Activated naive CD8-positive, alpha-beta T cell treated with anti-CD3 and anti-CD28 coated beads, Interleukin-2, amount 50 U/mL, for 24 hours (primary cell): ENCODE data around the gene DDX60.
"Not testable (repeated sequence)": the region's sequence is repeated elsewhere in the genome, so short reads cannot be mapped to it uniquely, and the experiment has no call there.

Experiments used
- ATAC-seq: fragments of 150-1000 bp; cut with Tn5 transposase; one replicate; pipeline ENCODE4 v1.10.0; 2021
- DNase-seq: peaks from one replicate; pipeline ENCODE4 v3.0.0; 2021
- H3K27ac Mint-ChIP-seq: one replicate; pipeline ENCODE4 v1.8.0; 2021; ENCODE audit warnings: mild to moderate bottlenecking, mixed read lengths
- H3K27me3 Mint-ChIP-seq: one replicate; pipeline ENCODE4 v1.8.0; 2021; ENCODE audit warnings: mixed read lengths
- H3K36me3 Mint-ChIP-seq: one replicate; pipeline ENCODE4 v1.8.0; 2021; ENCODE audit warnings: low read depth, mixed read lengths
- H3K4me1 Mint-ChIP-seq: one replicate; pipeline ENCODE4 v1.8.0; 2021; ENCODE audit warnings: mixed read lengths
- H3K4me3 Mint-ChIP-seq: one replicate; pipeline ENCODE4 v1.8.0; 2021; ENCODE audit warnings: mild to moderate bottlenecking, moderate library complexity, mixed read lengths
- H3K9me3 Mint-ChIP-seq: one replicate; pipeline ENCODE4 v1.8.0; 2021; ENCODE audit warnings: mixed read lengths

DDX60 gene

DNA sequence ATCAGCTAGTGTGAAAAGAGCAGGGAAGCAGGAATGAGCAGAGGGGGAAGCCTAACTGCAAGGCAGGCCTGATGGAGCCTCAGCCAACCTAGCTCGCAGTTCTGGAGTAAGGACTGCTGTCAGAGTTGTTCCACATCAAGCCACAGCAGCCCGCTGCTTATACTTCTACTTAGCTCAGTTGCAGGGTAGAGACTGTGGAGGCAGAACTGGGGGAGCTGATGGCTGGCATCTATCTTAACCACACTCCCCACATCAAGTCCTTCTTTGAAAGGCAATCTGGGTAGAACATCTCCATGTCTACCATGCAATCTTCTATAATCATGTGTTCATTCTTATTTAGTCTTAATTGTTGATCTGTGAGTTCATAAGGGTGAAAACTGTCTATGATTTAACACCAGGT is 46.1 kb downstream of the DDX60 start:
- peaks cover 54% of the 10 kb centered on the region for H3K36me3 Mint-ChIP-seq
- H3K27ac Mint-ChIP-seq: no peak overlapping the region
- H3K4me3 Mint-ChIP-seq: no peak overlapping the region
- DNase-seq: no peak
- peak; percentile 15 for ATAC-seq
- no peaks in the 10 kb centered on the region for H3K27me3 Mint-ChIP-seq
- H3K4me1 Mint-ChIP-seq: peaks cover 3% of the 10 kb centered on the region
- H3K9me3 Mint-ChIP-seq: no peaks in the 10 kb centered on the region

DNA sequence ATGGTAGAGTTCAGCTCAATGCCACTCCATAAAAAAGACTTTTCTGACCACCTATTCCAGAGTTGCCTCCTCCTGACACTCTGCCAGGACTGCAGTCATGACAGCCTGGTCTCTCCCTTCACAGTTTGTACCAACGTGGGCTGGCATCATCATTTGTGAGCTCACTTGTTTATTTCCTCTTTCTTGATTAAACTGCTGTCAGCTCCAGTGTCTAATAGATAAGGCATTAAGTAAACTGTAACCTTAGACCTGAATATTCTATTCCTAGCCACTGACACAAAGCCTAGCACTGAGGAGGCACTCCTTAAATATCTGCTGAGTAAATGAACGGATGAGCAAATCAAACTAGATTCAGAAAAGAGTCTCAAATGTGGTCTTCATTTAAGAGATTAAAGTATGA is 48.7 kb downstream of the DDX60 start:
- no peak overlapping the region for H3K4me3 Mint-ChIP-seq
- ATAC-seq: no peak
- H3K36me3 Mint-ChIP-seq: peaks cover 53% of the 10 kb centered on the region
- DNase-seq: no peak
- H3K9me3 Mint-ChIP-seq: no peaks in the 10 kb centered on the region
- no peaks in the 10 kb centered on the region for H3K27me3 Mint-ChIP-seq
- no peak overlapping the region for H3K27ac Mint-ChIP-seq
- H3K4me1 Mint-ChIP-seq: peaks cover 3% of the 10 kb centered on the region

DNA sequence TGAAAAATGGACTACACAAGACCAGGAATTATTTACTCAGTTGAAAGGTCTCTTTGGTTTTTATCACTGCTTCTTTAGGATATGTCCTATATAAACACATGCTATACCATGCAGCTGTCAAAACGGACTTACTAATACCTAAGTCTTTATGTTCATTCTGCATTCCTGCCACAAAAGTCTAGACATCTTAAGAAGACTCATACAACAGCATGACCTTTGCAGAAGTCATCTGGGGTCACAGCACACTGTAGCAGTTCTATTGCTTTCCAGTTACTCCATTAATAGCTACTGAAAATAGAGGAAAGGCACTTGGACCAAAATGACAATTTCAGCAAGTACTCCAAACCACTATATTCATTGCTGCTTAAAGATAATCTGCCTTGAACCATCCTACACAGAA is 53.2 kb downstream of the DDX60 start:
- no peak overlapping the region for H3K4me3 Mint-ChIP-seq
- peaks cover 3% of the 10 kb centered on the region for H3K4me1 Mint-ChIP-seq
- no peak for DNase-seq
- no peaks in the 10 kb centered on the region for H3K27me3 Mint-ChIP-seq
- H3K9me3 Mint-ChIP-seq: no peaks in the 10 kb centered on the region
- peaks cover 48% of the 10 kb centered on the region for H3K36me3 Mint-ChIP-seq
- no peak overlapping the region for H3K27ac Mint-ChIP-seq
- ATAC-seq: no peak

DNA sequence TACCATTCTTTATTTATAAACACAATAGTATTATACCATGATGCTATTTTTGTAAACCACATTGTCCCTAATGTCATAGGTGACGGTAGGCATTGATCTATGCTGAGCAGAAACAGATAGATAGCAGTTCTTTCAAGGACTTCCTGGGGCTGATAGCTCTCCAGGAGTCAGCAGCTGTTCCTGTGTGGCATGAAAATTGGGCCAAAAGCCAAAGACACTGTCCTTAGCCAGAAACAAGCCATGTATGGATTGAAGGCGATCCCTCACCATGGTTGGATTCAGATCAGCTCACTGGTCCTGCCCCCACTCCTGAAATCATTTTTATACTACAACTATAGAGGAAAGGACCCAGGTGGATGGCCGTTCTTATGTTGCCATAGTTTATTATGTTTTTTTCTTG is 53.6 kb downstream of the DDX60 start:
- no peak overlapping the region for H3K4me3 Mint-ChIP-seq
- no peak overlapping the region for H3K27ac Mint-ChIP-seq
- DNase-seq: no peak
- ATAC-seq: no peak
- H3K27me3 Mint-ChIP-seq: no peaks in the 10 kb centered on the region
- H3K36me3 Mint-ChIP-seq: peaks cover 47% of the 10 kb centered on the region
- peaks cover 3% of the 10 kb centered on the region for H3K4me1 Mint-ChIP-seq
- H3K9me3 Mint-ChIP-seq: no peaks in the 10 kb centered on the region

DNA sequence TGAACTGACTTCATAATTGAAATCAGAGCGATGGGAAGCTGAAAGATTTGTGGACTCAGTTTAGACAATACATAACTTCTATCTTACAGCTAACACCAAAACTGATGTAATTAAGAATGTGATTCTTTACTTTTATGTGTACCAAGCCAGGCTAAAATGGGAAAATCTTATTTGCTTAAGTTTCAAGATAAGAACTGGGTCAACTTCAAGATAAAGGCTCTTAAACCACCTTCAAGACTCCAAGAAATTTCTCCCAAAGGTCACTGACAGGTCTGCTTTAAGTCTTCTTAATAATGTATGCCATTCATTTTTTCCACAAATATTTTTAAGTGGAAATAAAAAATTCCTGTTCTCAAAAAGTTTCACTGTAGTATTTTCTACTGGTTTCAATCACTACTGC is 55.5 kb downstream of the DDX60 start:
- ATAC-seq (no peak), DNase-seq (no peak)
- H3K27ac Mint-ChIP-seq: no peak overlapping the region
- no peaks in the 10 kb centered on the region for H3K9me3 Mint-ChIP-seq
- no peak overlapping the region for H3K4me3 Mint-ChIP-seq
- H3K27me3 Mint-ChIP-seq: no peaks in the 10 kb centered on the region
- peaks cover 36% of the 10 kb centered on the region for H3K36me3 Mint-ChIP-seq
- peaks cover 3% of the 10 kb centered on the region for H3K4me1 Mint-ChIP-seq

DNA sequence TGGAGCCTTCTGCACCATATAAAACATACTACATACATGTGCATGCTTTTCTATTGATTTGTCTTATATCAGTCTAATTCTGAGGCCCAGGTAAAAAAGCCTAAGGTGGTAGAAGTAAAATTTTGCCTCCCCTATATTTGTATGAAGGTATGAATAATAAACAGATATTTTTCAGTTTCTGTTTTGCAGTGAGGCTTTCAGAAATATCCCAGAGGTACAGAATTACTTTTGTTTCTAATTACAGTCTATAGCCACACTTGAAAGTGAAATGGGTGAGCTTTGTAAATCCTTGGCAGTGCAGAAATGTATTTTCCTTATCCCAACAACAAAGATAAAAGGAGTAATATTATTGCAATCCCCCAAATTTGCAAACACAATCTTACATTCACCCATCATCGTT is 59.5 kb downstream of the DDX60 start:
- H3K4me1 Mint-ChIP-seq: peaks cover 5% of the 10 kb centered on the region
- no peak for ATAC-seq
- no peak for DNase-seq
- no peaks in the 10 kb centered on the region for H3K27me3 Mint-ChIP-seq
- peaks cover 26% of the 10 kb centered on the region for H3K36me3 Mint-ChIP-seq
- no peak overlapping the region for H3K4me3 Mint-ChIP-seq
- H3K9me3 Mint-ChIP-seq: no peaks in the 10 kb centered on the region
- no peak overlapping the region for H3K27ac Mint-ChIP-seq

DNA sequence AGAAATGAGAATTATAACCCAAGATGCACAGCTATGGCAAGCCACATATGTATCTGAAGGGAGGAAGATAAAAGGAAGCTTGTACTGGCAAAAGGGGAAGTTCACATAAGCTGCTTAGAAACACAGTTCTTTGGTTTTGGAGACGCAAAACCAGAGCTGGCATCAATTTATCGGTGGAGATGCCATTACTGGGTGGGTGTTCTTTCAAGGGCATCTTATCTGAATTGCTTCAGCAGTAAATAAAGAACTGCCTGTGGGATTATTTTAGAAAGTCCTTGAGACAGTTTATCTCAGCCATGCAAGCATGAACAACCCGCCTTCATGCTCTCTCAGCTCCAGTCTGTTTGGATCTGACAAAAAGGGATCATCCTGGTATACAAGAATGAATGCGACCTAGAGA is 60.8 kb downstream of the DDX60 start:
- ATAC-seq (no peak), DNase-seq (no peak)
- Mint-ChIP-seq H3K4me1 (peaks cover 5% of the 10 kb centered on the region), H3K9me3 (no peaks in the 10 kb centered on the region), H3K36me3 (peaks cover 30% of the 10 kb centered on the region), H3K27me3 (no peaks in the 10 kb centered on the region), H3K4me3 (no peak overlapping the region), H3K27ac (no peak overlapping the region)

DNA sequence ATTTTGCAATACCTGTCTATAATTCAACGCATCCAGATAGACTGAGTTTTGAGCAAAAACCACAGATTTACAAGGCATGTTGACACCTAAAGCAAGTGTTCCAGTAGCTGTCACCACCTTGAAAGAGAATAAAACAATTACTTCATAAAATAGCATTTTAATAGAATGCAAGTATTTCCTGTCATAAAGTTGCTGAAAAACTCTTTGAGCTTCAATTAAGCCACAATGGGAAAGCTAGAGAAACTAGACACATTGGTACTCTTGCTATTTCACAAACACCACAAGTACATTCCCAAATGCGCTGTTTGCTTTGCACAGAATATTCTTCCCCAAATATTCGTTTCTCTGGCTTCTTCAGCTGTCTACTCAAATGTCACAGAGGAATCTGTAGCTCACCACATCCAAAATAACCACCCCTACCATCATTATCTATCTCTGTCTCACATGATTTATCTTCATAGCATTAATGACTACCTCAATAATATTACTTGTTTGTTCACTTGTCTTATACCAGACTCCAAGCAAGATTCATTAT is 70.3 kb downstream of the DDX60 start:
- peaks cover 2% of the 10 kb centered on the region for H3K9me3 Mint-ChIP-seq
- H3K27me3 Mint-ChIP-seq: no peaks in the 10 kb centered on the region
- H3K36me3 Mint-ChIP-seq: peaks cover 53% of the 10 kb centered on the region
- H3K27ac Mint-ChIP-seq: no peak overlapping the region
- DNase-seq (no peak), ATAC-seq (no peak)
- H3K4me1 Mint-ChIP-seq: no peaks in the 10 kb centered on the region
- H3K4me3 Mint-ChIP-seq: no peak overlapping the region

DNA sequence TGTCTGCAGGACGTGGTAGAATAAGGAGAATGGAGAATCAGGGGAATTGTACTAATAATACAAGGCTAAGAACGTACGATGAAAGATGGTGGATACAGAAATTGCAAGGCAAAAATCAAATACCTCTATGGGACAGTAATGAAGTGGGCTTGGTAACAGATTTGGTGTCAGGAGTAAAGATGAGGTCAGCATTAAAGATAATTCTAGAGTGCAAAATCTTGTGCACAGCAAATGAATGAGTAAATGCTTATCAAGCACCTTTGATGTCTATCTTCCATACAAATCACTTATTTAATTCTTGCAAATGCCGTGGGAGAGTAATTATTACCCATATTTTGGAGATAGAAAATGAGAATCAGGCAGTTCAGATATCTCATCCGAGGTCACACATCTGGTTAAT is 70.9 kb downstream of the DDX60 start:
- DNase-seq (no peak), ATAC-seq (no peak)
- Mint-ChIP-seq H3K4me3 (no peak overlapping the region), H3K4me1 (no peaks in the 10 kb centered on the region), H3K27ac (no peak overlapping the region), H3K36me3 (peaks cover 57% of the 10 kb centered on the region), H3K27me3 (no peaks in the 10 kb centered on the region), H3K9me3 (peaks cover 9% of the 10 kb centered on the region)

DNA sequence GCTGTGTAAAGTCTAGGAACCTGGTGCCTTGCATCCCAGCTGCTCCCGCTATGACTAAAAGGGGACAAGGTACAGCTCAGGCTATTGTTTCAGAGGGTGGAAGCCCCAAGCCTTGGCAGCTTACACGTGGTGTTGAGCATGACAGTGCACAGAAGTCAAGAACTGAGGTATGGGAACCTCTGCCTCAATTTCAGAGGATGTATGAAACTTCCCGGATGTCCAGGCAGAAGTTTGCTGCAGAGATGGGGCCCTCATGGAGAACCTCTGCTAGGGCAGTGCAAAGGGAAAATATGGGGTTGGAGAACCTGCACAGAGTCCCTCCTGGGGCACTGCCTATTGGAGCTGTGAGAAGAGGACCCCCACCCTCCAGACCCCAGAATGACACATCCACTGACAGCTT is 76.6 kb downstream of the DDX60 start:
- DNase-seq (no peak), ATAC-seq (no peak)
- H3K36me3 Mint-ChIP-seq: peaks cover 61% of the 10 kb centered on the region
- peaks cover 2% of the 10 kb centered on the region for H3K4me1 Mint-ChIP-seq
- peaks cover 15% of the 10 kb centered on the region for H3K9me3 Mint-ChIP-seq
- H3K4me3 Mint-ChIP-seq: no peak overlapping the region
- no peak overlapping the region for H3K27ac Mint-ChIP-seq
- no peaks in the 10 kb centered on the region for H3K27me3 Mint-ChIP-seq

DNA sequence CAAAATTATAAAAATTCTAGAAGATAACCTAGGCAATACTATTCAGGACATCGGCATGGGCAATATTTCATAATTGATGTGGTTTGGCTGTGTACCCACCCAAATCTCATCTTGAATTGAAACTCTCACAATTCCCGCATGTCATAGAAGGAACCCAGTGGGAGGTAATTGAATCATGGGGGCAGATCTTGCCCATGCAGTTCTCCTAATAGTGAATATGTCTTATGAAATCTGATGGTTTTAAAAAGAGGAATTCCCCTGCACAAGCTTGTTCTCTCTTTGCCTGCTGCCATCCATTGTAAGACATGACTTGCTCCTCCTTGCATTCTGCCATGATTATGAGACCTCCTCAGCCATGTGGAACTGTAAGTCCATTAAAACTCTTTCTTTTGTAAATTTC is 77.7 kb downstream of the DDX60 start:
- no peak for DNase-seq
- no peak overlapping the region for H3K4me3 Mint-ChIP-seq

DNA sequence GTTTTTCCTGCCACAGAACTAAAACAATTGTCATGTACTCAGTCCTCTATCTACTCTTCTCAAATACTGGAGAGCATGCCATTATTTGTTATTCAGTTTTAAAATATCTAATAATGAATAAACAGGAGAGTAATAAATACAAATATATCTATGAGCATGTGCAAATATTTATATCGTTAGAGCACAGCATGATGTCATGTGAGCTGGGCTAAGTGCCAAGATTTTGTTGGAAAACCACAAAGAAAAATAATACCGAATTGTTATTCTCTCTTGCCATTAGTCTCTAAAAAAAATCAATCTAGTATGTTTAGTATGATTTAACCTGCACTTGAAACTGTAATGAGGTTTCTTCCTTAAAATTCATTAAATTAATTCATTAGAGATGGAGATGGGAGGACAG is 97.3 kb downstream of the DDX60 start:
- Mint-ChIP-seq H3K27me3 (no peaks in the 10 kb centered on the region), H3K4me1 (no peaks in the 10 kb centered on the region), H3K27ac (no peak overlapping the region), H3K36me3 (peaks cover 52% of the 10 kb centered on the region), H3K9me3 (no peaks in the 10 kb centered on the region), H3K4me3 (no peak overlapping the region)
- no peak for ATAC-seq
- no peak for DNase-seq

More for the DNA sequence above, 77.7 kb downstream of the DDX60 start:
- Mint-ChIP-seq H3K9me3 (peaks cover 15% of the 10 kb centered on the region), H3K27ac (no peak overlapping the region), H3K4me1 (peaks cover 2% of the 10 kb centered on the region), H3K36me3 (peaks cover 52% of the 10 kb centered on the region), H3K27me3 (no peaks in the 10 kb centered on the region)
- ATAC-seq: no peak

DNA sequence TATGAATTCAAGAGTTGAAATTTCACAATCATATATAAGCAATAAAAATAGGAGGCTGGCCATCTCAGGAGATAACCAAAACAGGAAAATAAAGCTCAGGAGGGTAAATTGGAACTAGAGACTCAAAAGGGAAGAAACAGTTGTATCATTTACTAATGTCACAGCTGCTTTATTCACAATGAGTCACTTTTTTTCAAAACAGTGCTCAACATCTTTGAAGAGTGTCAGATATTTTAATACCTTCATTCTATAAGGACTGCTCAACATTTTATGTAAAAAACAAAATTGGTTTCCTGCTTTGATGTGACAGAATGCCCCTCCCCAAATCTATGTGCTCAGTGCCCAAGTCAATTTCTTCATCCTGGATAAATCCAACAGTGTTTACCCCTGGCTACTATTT is 97.7 kb downstream of the DDX60 start:
- Mint-ChIP-seq H3K27me3 (no peaks in the 10 kb centered on the region), H3K36me3 (peaks cover 55% of the 10 kb centered on the region)

DNA sequence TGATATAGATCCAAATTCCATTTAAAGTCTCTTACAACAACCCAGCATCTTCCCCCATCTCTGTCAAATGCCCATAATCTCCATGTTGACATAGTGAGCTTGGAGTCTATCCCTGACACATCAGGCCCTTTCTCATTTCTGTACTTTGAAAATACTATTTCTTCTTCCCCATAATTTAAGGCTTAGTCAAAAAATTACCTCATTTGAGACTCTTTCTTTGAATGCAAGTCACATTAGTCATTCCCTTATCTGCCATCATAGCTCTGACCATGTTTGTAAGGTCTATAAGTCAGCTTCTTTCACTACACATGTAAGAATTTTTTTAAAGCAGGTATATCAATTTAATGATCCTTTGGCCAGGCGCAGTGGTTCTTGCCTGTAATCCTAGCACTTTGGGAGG is 99.9 kb downstream of the DDX60 start:
- no peaks in the 10 kb centered on the region for H3K4me1 Mint-ChIP-seq
- ATAC-seq: no peak
- DNase-seq: no peak
- no peaks in the 10 kb centered on the region for H3K27me3 Mint-ChIP-seq
- H3K4me3 Mint-ChIP-seq: no peak overlapping the region
- peaks cover 17% of the 10 kb centered on the region for H3K9me3 Mint-ChIP-seq
- H3K36me3 Mint-ChIP-seq: peaks cover 72% of the 10 kb centered on the region
- H3K27ac Mint-ChIP-seq: no peak overlapping the region

More for the DNA sequence above, 97.7 kb downstream of the DDX60 start:
- Mint-ChIP-seq H3K27ac (no peak overlapping the region), H3K4me1 (no peaks in the 10 kb centered on the region), H3K4me3 (no peak overlapping the region), H3K9me3 (no peaks in the 10 kb centered on the region)
- DNase-seq (no peak), ATAC-seq (no peak)

DNA sequence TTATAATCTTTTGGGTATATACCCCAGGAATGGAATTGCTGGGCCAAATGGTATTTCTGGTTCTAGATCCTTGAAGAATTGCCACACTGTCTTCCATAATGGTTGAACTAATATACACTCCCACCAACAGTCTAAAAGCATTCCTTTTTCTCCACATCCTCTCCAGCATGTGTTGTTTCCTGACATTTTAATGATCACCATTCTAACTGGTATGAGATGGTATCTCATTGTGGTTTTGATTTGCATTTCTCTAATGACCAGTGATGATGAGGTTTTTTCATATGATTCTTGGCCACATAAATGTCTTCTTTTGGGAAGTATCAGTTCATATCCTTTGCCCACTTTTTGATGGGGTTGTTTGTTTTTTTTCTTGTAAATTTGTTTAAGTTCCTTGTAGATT is 105.0 kb downstream of the DDX60 start:
- H3K27me3 Mint-ChIP-seq: not testable (repeated sequence)
- peaks cover 49% of the 10 kb centered on the region for H3K36me3 Mint-ChIP-seq

DNA sequence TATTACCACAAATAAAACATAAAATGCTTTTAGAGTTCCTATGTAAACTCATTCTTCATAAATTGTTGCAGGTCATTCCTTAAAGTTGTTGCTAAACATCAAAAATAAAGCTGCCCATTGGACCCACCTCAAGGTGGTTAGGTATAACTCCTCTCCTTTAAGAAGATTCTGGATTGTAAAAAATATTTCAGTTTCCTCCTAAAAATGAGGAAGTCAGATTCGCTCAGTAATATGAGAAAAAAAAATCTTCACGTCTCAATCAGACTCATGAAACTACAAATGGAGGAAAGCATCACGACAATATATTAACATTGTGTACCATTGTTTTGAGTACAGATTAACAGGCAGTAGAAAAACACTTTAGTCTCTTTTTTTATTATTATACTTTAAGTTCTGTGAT is 105.9 kb downstream of the DDX60 start:
- Mint-ChIP-seq H3K9me3 (peaks cover 24% of the 10 kb centered on the region), H3K27me3 (no peaks in the 10 kb centered on the region), H3K27ac (no peak overlapping the region), H3K36me3 (peaks cover 40% of the 10 kb centered on the region), H3K4me3 (no peak overlapping the region), H3K4me1 (no peaks in the 10 kb centered on the region)
- no peak for ATAC-seq
- DNase-seq: no peak

More for the DNA sequence above, 105.0 kb downstream of the DDX60 start:
- not testable (repeated sequence) for ATAC-seq, H3K27ac Mint-ChIP-seq, H3K4me1 Mint-ChIP-seq, H3K4me3 Mint-ChIP-seq, DNase-seq
- peaks cover 24% of the 10 kb centered on the region for H3K9me3 Mint-ChIP-seq
